GM19324 (cell line): ENCODE results near the gene KRTAP1-4.
"Not testable (repeated sequence)": the region's sequence is repeated elsewhere in the genome, so short reads cannot be mapped to it uniquely, and the experiment has no call there.

Source experiments
- ATAC-seq: cut with Tn5 transposase; IDR thresholded peaks from one replicate; pipeline ENCODE4 v1.9.1; 2021; ENCODE audit warnings: mild to moderate bottlenecking, moderate library complexity; ENCODE audit not compliant: unreplicated experiment, low FRiP score

KRTAP1-4 gene

GRCh38 chr17:41029633-41030245, at the start of gene KRTAP1-4:
Gene KRTAP1-4, minus strand, starts transcription at chr17:41030195. Its CDS starts 117 bp downstream, at chr17:41030078.
- no peak for ATAC-seq

- no peak for ATAC-seq
Measured at GRCh38 chr17:41076788-41077187, 46.8 kb upstream of the KRTAP1-4 start.

- ATAC-seq: no peak
Measured at GRCh38 chr17:41073676-41074075, 43.7 kb upstream of the KRTAP1-4 start.

GRCh38 chr17:41071606-41072360, 41.8 kb upstream of the KRTAP1-4 start:
- ATAC-seq: no peak

- no peak for ATAC-seq
Measured at GRCh38 chr17:41069031-41069430, 39.0 kb upstream of the KRTAP1-4 start.

- ATAC-seq: no peak
Measured at GRCh38 chr17:41067281-41067680, 37.3 kb upstream of the KRTAP1-4 start.

- no peak for ATAC-seq
Measured at GRCh38 chr17:41065829-41066624, 36.0 kb upstream of the KRTAP1-4 start, which contains the start of gene KRTAP2-4. Gene KRTAP2-4, minus strand, starts transcription at chr17:41065879. Its CDS starts 34 bp downstream, at chr17:41065845.

GRCh38 chr17:41065016-41065689, 35.2 kb upstream of the KRTAP1-4 start:
- not testable (repeated sequence) for ATAC-seq

- ATAC-seq: no peak
Measured at GRCh38 chr17:41064301-41064700, 34.3 kb upstream of the KRTAP1-4 start.

- no peak for ATAC-seq
Measured at GRCh38 chr17:41063449-41063848, 33.5 kb upstream of the KRTAP1-4 start.

- no peak for ATAC-seq
Measured at GRCh38 chr17:41061964-41062363, 32.0 kb upstream of the KRTAP1-4 start.

- no peak for ATAC-seq
Measured at GRCh38 chr17:41060052-41060604, 30.1 kb upstream of the KRTAP1-4 start, which contains the start of gene KRTAP2-3. Gene KRTAP2-3, minus strand, starts transcription at chr17:41060114. Its CDS starts 64 bp downstream, at chr17:41060050.

GRCh38 chr17:41059276-41060051, 29.5 kb upstream of the KRTAP1-4 start:
- not testable (repeated sequence) for ATAC-seq

- no peak for ATAC-seq
Measured at GRCh38 chr17:41058741-41059140, 28.7 kb upstream of the KRTAP1-4 start.

- ATAC-seq: no peak
Measured at GRCh38 chr17:41057547-41057946, 27.6 kb upstream of the KRTAP1-4 start.

- not testable (repeated sequence) for ATAC-seq
Measured at GRCh38 chr17:41055130-41055529, 25.1 kb upstream of the KRTAP1-4 start, which contains the start of gene KRTAP2-2. Gene KRTAP2-2, minus strand, starts transcription at chr17:41055230. Its CDS starts 19 bp downstream, at chr17:41055211.

- not testable (repeated sequence) for ATAC-seq
Measured at GRCh38 chr17:41054556-41054955, 24.6 kb upstream of the KRTAP1-4 start.

- no peak for ATAC-seq
Measured at GRCh38 chr17:41054025-41054424, 24.0 kb upstream of the KRTAP1-4 start.

- no peak for ATAC-seq
Measured at GRCh38 chr17:41052566-41052965, 22.6 kb upstream of the KRTAP1-4 start.
